ENCODE results near the gene FAM53B.

Gene FAM53B

DNA sequence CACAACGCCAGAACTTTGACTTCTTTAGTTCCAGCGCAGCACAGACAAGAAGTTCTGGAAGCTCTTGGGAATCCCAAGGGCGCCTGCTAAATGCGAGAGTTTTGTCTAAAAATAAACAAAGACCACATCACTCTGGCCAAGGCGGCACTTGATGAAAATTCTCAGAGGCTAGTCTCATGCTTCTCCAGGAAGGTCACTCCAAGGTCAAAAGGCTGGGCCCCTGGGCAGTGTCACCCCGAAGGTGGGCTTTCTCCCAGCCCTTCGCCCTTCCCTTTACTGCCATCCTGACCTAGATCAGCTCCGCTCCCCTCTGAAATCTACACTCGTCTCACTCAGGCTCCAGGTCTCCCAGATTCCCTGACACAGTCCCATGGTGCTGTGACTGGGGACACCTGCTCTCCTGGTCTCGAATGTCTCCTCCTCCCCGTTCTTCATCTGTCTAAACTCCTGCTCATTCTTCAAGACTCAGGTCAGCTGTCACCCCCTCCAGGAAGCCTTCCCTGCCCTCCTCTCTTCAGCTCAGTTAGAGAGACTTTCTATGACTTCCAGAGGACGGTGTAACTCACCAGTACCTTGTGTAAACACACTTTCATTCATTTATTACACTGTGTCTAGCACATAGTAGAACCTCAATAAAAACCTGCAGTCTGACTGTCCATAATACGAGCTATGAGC lies 10.5 kb downstream of the FAM53B start:
- Histone ChIP-seq H3K4me3 (ENCODE audit: low read length) (no peak overlapping the region), H3K27ac (ENCODE audit: low read length) (no peak overlapping the region), H3K4me1 (ENCODE audit: insufficient read depth, low read length) (peaks cover 20% of the 10 kb centered on the region)

DNA sequence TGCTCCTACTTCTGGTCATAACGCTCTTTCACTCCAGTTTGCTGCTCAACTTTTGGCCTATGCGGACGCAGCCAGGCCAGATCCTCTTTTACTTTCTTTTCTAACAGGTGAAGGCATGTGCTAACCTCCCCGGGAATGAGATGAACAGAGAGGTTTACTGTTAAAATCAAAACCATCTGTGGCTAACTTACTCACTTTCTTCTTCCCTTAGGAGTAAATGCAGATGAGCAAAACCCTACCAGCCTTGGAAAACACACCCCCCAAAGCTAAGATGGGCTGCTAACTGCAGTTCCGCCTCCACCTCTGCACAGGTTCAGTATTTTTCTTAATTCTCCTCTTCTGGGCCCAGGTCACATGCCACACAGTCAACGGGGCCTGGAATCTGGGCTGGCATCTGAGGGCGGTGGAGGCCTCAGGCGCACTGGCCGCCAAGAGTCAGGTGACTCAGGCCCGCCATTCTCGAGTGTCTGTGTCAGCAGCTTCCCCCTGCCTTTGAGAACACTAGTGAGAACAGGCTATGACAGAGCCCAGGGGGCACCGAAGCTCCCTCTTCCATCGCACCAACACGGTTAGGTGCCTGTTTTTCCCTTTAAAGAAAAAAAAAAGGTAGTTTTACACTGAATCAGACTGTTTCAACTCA lies 11.1 kb downstream of the FAM53B start:
- 0 out of 2 replicates have a peak, but pooled peaks cover 7% of the 10 kb centered on the region for H3K36me3 ChIP-seq (ENCODE audit: insufficient read depth, low read depth, low read length)
- H3K4me1 ChIP-seq (ENCODE audit: insufficient read depth, low read length), result peaks cover 15% of the 10 kb centered on the region
- no peak overlapping the region for H3K27ac ChIP-seq (ENCODE audit: low read length)
- no peaks in the 10 kb centered on the region; the same call in 1 of the 2 replicates for H3K27me3 ChIP-seq (ENCODE audit: insufficient read depth, low read length)
- no peak overlapping the region for H3K9ac ChIP-seq (ENCODE audit: low read depth, low read length)
- no peak overlapping the region for H3K4me3 ChIP-seq (ENCODE audit: low read length)
- H3K9me3 ChIP-seq (ENCODE audit: insufficient read depth, low read depth, low read length), result no peaks in the 10 kb centered on the region

More for the DNA sequence above, 10.5 kb downstream of the FAM53B start:
- H3K9me3 ChIP-seq (ENCODE audit: insufficient read depth, low read depth, low read length), result no peaks in the 10 kb centered on the region
- no peak overlapping the region for H3K9ac ChIP-seq (ENCODE audit: low read depth, low read length)
- H3K36me3 ChIP-seq (ENCODE audit: insufficient read depth, low read depth, low read length), result 0 out of 2 replicates have a peak, but pooled peaks cover 7% of the 10 kb centered on the region
- peaks cover 4% of the 10 kb centered on the region; the same call in 1 of the 2 replicates for H3K27me3 ChIP-seq (ENCODE audit: insufficient read depth, low read length)

DNA sequence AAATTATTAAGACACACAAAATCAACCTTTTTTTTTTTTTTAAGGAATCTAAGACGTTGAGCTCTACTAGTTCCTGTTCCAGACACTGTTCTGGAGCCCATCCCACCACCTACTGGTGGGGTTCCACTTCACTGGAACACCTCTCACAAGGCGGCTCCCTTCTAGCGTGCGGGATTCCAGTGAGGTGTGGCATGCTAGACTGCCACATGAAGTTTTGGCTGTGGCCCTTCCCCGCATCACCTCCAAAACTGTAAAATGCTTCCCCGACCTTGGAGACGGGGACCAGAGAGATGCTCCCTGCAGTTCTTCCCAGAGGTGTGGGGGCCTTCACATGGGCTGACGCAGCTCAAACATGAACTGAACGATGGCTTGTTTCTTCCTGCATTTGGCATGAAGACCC lies 12.6 kb downstream of the FAM53B start:
- H3K36me3 ChIP-seq (ENCODE audit: insufficient read depth, low read depth, low read length), result 0 out of 2 replicates have a peak, but pooled peaks cover 7% of the 10 kb centered on the region

DNA sequence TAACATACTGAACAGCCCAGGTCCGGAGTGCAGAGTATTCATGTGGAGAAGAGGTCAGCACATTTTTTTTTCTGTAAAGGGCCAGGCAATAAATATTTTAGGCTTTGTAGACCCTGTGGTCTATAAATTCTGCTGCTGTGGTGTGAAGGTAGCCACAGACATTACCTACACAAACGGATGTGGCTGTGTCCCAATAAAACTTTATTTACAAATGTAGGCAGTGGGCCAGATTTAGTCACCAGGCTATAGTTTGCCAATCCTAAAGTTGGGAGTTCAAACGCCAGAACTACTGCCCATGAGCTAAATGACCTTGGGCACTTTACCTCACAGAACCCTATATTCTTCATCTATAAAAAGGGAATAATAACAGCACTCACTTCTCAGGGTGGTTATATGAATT lies 13.4 kb downstream of the FAM53B start:
- H3K27me3 ChIP-seq (ENCODE audit: insufficient read depth, low read length), result no peaks in the 10 kb centered on the region
- 0 out of 2 replicates have a peak, but pooled peaks cover 7% of the 10 kb centered on the region for H3K36me3 ChIP-seq (ENCODE audit: insufficient read depth, low read depth, low read length)
- H3K4me3 ChIP-seq (ENCODE audit: low read length), result no peak overlapping the region
- no peak overlapping the region for H3K27ac ChIP-seq (ENCODE audit: low read length)
- H3K9me3 ChIP-seq (ENCODE audit: insufficient read depth, low read depth, low read length), result no peaks in the 10 kb centered on the region
- no peak overlapping the region for H3K9ac ChIP-seq (ENCODE audit: low read depth, low read length)
- no peaks in the 10 kb centered on the region for H3K4me1 ChIP-seq (ENCODE audit: insufficient read depth, low read length)

More for the DNA sequence above, 12.6 kb downstream of the FAM53B start:
- Histone ChIP-seq H3K9me3 (ENCODE audit: insufficient read depth, low read depth, low read length) (no peaks in the 10 kb centered on the region), H3K4me1 (ENCODE audit: insufficient read depth, low read length) (peaks cover under 1% of the 10 kb centered on the region; the same call in 1 of the 2 replicates), H3K9ac (ENCODE audit: low read depth, low read length) (no peak overlapping the region), H3K4me3 (ENCODE audit: low read length) (no peak overlapping the region), H3K27ac (ENCODE audit: low read length) (no peak overlapping the region), H3K27me3 (ENCODE audit: insufficient read depth, low read length) (no peaks in the 10 kb centered on the region)

DNA sequence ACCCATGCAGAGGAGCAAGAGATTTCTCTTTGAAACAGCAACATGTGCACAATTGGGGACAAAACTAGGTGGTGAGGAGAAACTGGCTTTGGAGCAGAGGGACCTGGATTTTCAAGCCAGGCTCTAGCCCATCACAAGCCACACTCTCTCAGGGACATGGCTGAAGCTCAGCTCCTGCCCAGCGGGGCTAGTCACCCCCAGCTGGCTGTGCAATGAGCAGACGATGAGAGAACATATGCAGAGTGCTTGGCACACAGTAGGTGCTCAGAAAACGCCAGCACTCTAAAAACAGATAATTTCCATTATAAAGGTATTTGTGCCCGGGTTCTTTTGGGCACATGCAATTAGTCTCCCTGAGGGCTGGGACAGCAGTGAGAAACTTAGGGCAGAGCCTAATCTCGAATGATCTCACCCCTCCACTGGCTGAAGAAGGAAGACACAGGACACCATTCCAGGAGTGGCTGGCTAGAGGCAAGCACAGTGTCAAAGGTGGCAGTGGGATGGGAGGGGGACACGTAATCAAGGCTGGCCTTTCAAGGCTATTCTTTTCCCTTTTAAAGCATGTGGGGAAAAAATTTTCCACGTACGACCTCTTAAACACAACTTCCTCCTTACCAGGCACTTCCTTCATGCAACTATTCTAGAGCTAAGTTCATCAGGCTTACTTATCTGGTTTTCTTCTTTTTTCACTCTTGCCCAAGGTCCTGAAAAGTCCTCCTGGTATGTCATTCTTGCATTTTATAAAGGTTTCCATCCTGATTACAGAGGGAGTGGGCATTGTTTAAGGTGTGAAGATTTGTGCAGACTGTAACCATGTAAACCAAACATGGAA lies 15.1 kb downstream of the FAM53B start:
- no peaks in the 10 kb centered on the region for H3K9me3 ChIP-seq (ENCODE audit: insufficient read depth, low read depth, low read length)
- 0 out of 2 replicates have a peak, but pooled peaks cover 7% of the 10 kb centered on the region for H3K36me3 ChIP-seq (ENCODE audit: insufficient read depth, low read depth, low read length)
- peaks cover 4% of the 10 kb centered on the region; the same call in 1 of the 2 replicates for H3K4me1 ChIP-seq (ENCODE audit: insufficient read depth, low read length)
- no peak overlapping the region for H3K4me3 ChIP-seq (ENCODE audit: low read length)
- H3K27ac ChIP-seq (ENCODE audit: low read length), result no peak overlapping the region
- H3K27me3 ChIP-seq (ENCODE audit: insufficient read depth, low read length), result no peaks in the 10 kb centered on the region
- H3K9ac ChIP-seq (ENCODE audit: low read depth, low read length), result no peak overlapping the region

DNA sequence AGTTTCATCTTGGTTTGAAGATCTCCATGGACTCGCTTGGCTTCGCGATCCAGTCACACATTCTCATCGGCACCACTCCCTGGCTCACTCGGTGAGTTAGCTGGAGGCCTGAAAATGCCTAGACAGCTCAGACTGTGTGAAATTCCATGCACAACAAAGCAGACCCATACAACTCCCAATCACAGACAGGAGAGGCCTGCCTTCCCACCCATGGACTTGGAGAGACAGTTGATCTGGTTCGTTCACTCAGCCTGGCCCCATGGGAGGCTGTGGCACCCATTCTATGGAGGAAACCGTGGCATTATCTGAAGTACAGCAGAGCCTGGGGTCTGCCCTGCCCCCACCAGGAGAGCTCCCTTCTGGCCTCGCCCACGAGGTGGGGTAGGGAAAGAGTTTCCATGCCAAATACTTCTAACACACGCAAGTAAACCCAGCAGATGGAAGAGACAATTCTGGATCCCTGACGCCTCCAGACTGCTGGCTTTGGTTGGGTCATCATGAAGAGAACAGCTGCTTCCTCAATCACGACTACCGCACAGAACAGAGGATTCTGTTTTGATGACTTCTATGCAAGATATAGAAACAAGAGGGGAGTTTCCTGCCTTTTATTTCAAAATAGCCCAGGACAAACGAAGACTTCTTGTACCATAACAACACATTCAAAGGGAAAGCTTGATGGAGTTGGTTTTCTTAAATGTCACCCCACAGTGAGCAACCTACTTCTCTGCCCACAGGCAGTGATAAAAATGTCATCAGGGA lies 15.9 kb downstream of the FAM53B start:
- no peak overlapping the region for H3K27ac ChIP-seq (ENCODE audit: low read length)
- no peak overlapping the region for H3K4me3 ChIP-seq (ENCODE audit: low read length)
- peaks cover 4% of the 10 kb centered on the region; the same call in 1 of the 2 replicates for H3K4me1 ChIP-seq (ENCODE audit: insufficient read depth, low read length)
- H3K9me3 ChIP-seq (ENCODE audit: insufficient read depth, low read depth, low read length), result no peaks in the 10 kb centered on the region
- no peaks in the 10 kb centered on the region for H3K27me3 ChIP-seq (ENCODE audit: insufficient read depth, low read length)
- 0 out of 2 replicates have a peak, but pooled peaks cover 7% of the 10 kb centered on the region for H3K36me3 ChIP-seq (ENCODE audit: insufficient read depth, low read depth, low read length)
- H3K9ac ChIP-seq (ENCODE audit: low read depth, low read length), result no peak overlapping the region

DNA sequence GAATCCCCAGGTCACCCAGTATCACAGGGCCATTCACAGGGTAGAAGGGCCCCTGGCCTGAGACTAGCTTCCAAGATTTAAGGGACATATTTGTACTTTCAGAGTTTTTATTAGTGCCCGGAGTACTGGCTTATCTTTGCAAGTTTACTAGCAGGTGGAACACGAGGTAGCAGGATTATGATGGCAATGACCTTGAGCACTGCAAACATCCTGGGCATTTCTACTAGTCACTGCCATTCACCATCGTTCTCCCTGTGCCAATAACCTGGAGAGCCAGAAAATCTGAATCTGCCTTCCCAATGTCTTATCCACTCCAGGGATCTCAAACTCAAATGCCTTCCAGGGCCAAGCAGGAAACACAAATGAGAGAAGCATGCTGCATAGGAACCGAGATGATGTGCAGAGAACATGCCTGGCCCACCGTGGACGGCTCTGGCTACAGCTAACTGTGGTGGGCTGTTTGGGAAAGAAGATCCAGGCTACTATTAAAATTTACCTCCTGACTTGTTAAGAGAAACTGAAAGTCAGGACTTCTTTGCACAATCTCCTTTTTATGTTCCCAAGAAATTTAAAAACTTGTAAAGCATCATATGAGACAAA lies 16.7 kb downstream of the FAM53B start:
- Histone ChIP-seq H3K9me3 (ENCODE audit: insufficient read depth, low read depth, low read length) (no peaks in the 10 kb centered on the region), H3K27me3 (ENCODE audit: insufficient read depth, low read length) (no peaks in the 10 kb centered on the region), H3K4me1 (ENCODE audit: insufficient read depth, low read length) (peaks cover 4% of the 10 kb centered on the region; the same call in 1 of the 2 replicates), H3K9ac (ENCODE audit: low read depth, low read length) (no peak overlapping the region), H3K4me3 (ENCODE audit: low read length) (no peak overlapping the region), H3K36me3 (ENCODE audit: insufficient read depth, low read depth, low read length) (0 out of 2 replicates have a peak, but pooled peaks cover 7% of the 10 kb centered on the region), H3K27ac (ENCODE audit: low read length) (no peak overlapping the region)

DNA sequence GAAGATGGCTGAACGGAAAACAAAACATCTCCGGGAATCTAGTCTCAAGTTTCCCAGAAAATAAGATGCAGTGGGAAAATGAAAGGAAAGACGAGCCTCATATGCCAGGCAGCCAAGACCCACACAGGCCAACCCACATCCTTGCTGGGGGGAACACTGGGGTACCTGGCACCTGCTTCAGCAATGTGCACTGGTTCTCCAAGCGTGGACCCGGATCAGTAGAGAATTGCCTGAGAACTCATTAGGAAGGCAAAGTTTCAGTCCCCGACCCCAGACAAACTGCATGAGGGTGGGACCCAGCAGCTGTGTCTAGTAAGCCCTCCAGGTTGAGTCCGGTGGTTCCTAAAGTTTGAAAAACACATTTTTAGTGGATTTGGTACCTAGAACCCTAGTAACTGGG lies 18.4 kb downstream of the FAM53B start:
- H3K27me3 ChIP-seq (ENCODE audit: insufficient read depth, low read length), result no peaks in the 10 kb centered on the region

DNA sequence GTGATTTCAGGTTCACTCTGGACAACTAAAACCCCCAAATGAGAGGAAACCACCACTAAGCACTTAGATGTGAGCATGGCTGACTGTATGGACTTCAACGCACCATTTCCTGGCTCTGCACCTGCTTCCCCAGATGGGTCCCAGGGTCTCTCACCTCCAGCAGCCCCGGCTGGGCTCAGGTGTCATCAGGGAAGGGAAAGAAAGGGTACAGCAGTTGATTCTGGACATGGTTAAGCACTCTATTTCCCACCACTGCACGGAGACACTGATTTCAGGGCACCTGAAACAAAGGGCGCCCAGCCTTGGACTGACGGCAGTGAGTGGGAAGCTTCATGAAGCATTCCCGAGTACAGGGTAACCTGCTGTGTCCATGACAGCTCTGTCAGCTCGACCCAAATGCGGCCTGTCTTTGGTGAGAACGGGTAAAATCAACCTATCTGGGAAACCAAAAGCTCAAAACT lies 19.0 kb downstream of the FAM53B start:
- Histone ChIP-seq H3K36me3 (ENCODE audit: insufficient read depth, low read depth, low read length) (0 out of 2 replicates have a peak, but pooled peaks cover 6% of the 10 kb centered on the region), H3K4me3 (ENCODE audit: low read length) (no peak overlapping the region), H3K27ac (ENCODE audit: low read length) (no peak overlapping the region), H3K4me1 (ENCODE audit: insufficient read depth, low read length) (peaks cover 4% of the 10 kb centered on the region; the same call in 1 of the 2 replicates), H3K27me3 (ENCODE audit: insufficient read depth, low read length) (no peaks in the 10 kb centered on the region), H3K9me3 (ENCODE audit: insufficient read depth, low read depth, low read length) (no peaks in the 10 kb centered on the region), H3K9ac (ENCODE audit: low read depth, low read length) (no peak overlapping the region)

More for the DNA sequence above, 18.4 kb downstream of the FAM53B start:
- Histone ChIP-seq H3K36me3 (ENCODE audit: insufficient read depth, low read depth, low read length) (0 out of 2 replicates have a peak, but pooled peaks cover 7% of the 10 kb centered on the region), H3K9me3 (ENCODE audit: insufficient read depth, low read depth, low read length) (no peaks in the 10 kb centered on the region), H3K4me1 (ENCODE audit: insufficient read depth, low read length) (peaks cover 4% of the 10 kb centered on the region; the same call in 1 of the 2 replicates), H3K27ac (ENCODE audit: low read length) (no peak overlapping the region), H3K4me3 (ENCODE audit: low read length) (no peak overlapping the region), H3K9ac (ENCODE audit: low read depth, low read length) (no peak overlapping the region)

DNA sequence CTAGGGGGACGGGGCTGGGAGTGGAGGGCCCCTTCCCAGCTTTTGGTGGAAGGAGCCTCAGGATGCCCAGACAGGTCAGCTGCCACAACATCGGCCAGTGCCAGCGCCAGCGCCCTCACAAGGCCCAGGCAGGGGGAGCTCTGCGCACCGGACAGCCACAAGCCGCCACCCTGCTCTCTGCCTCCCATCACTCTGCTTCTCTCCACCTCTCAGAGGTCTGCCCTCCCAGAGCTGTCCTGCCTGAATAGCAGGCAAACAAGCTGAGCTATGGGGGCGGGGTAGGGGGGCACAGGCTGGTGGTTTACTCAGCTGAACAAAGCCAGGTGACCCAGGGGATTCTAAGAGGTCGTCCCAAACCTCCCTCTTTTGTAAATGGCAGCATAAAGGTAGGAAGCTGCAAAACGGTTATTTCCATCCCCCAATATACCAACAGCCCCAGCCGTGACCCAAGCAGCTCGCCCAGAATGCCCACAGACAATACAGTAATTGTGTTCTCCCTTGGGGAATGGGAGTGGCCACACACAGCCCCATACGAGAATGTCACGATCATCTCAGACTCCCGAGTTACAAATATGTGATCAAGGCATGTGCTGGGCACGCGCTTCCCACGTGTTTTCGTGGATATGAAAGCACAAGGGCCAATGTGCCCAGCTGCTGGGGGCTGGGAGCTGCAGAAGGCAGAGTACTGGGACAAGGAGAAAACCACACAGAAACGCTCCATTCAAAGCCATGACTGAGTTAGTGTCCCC lies 19.7 kb downstream of the FAM53B start:
- H3K27ac ChIP-seq (ENCODE audit: low read length), result no peak overlapping the region
- no peaks in the 10 kb centered on the region for H3K9me3 ChIP-seq (ENCODE audit: insufficient read depth, low read depth, low read length)
- H3K4me1 ChIP-seq (ENCODE audit: insufficient read depth, low read length), result peaks cover 5% of the 10 kb centered on the region; the same call in 1 of the 2 replicates
- H3K27me3 ChIP-seq (ENCODE audit: insufficient read depth, low read length), result no peaks in the 10 kb centered on the region
- H3K9ac ChIP-seq (ENCODE audit: low read depth, low read length), result no peak overlapping the region
- H3K4me3 ChIP-seq (ENCODE audit: low read length), result no peak overlapping the region
- no peaks in the 10 kb centered on the region for H3K36me3 ChIP-seq (ENCODE audit: insufficient read depth, low read depth, low read length)

All from iPS-20b (cell line).